Endodermal cell (in vitro differentiated cells): ENCODE measurements around the gene SSNA1. TPM values are rescaled to one million over a fixed set of nuclear protein-coding genes. Genes with fewer than 3 reads are reported as not detected.

Experiments
- DNase-seq: peaks from one replicate; pipeline ENCODE4 v3.0.0-alpha.2; 2017
- H3K27ac ChIP-seq: 2 replicates; pipeline ENCODE4 v1.5.1; 2013; ENCODE audit warnings: mild to moderate bottlenecking, low read depth, low read length, moderate library complexity
- H3K27me3 ChIP-seq: 2 replicates; pipeline ENCODE4 v1.6.1; 2013; ENCODE audit warnings: mild to moderate bottlenecking, low read length, moderate library complexity; ENCODE audit not compliant: insufficient read depth, control insufficient read depth, poor library complexity, severe bottlenecking
- H3K36me3 ChIP-seq: 2 replicates; pipeline ENCODE4 v1.7.0; 2013; ENCODE audit warnings: mild to moderate bottlenecking, low read length, moderate library complexity; ENCODE audit not compliant: control insufficient read depth, insufficient read depth
- H3K4me1 ChIP-seq: one replicate; pipeline ENCODE4 v1.7.0; 2013; ENCODE audit warnings: low read length; ENCODE audit not compliant: control insufficient read depth, insufficient read depth
- H3K4me3 ChIP-seq: 2 replicates; pipeline ENCODE4 v1.5.1; 2013; ENCODE audit warnings: mild to moderate bottlenecking, low read length, moderate library complexity
- H3K9ac ChIP-seq: 2 replicates; pipeline ENCODE4 v1.6.1; 2013; ENCODE audit warnings: mild to moderate bottlenecking, low read length, moderate library complexity; ENCODE audit not compliant: poor library complexity, severe bottlenecking; ENCODE audit errors: extremely low read depth
- H3K9me3 ChIP-seq: 2 replicates; pipeline ENCODE4 v1.6.1; 2013; ENCODE audit warnings: mild to moderate bottlenecking, low read length, moderate library complexity; ENCODE audit not compliant: control insufficient read depth
- H3K27ac Mint-ChIP-seq: 2 replicates; pipeline ENCODE4 v1.8.0; 2020; ENCODE audit warnings: mixed read lengths
- H3K27me3 Mint-ChIP-seq: 2 replicates; pipeline ENCODE4 v1.8.0; 2021; ENCODE audit warnings: mild to moderate bottlenecking, mixed read lengths; ENCODE audit not compliant: insufficient read depth
- H3K36me3 Mint-ChIP-seq: 2 replicates; pipeline ENCODE4 v1.8.0; 2020; ENCODE audit warnings: low read depth, mixed read lengths
- H3K4me1 Mint-ChIP-seq: 2 replicates; pipeline ENCODE4 v1.8.0; 2020; ENCODE audit warnings: mixed read lengths
- H3K4me3 Mint-ChIP-seq: 2 replicates; pipeline ENCODE4 v1.8.0; 2020; ENCODE audit warnings: mild to moderate bottlenecking, moderate library complexity, mixed read lengths
- H3K9me3 Mint-ChIP-seq: 2 replicates; pipeline ENCODE4 v1.8.0; 2020; ENCODE audit warnings: mild to moderate bottlenecking, mixed read lengths
- WGBS, 2 experiments: methylation state at CpG; one replicate each; pipeline versions ENCODE4 v1.1.5 to v1.1.7; 2013; ENCODE audit warnings: missing lambda C conversion rate in 2 of 2, mixed read lengths in 1 of 2; ENCODE audit not compliant: insufficient coverage in 1 of 2, insufficient read length in 1 of 2; 5-methylcytosine and 5-hydroxymethylcytosine counted together
- total RNA-seq, 2 donors: library from RNA; stranded (reverse); fragmentation: NEBNext Ultra II Directional in 1 of 2; extraction: Animal tissue kit (Norgen Biotek cat#: 25700) in 1 of 2; gene quantifications; 2 replicates in 1 of 2; 3 replicates in 1 of 2; pipeline ENCODE4 v1.2.1, GENCODE V29; 2021
- TF ChIP-seq, protein P1 (sequence below): fragments of 200-600 bp; sonication (generic); conservative IDR thresholded peaks from 2 replicates; pipeline ENCODE4 v1.5.0; 2021; ENCODE audit warnings: antibody characterized with exemption, mild to moderate bottlenecking

The SSNA1 gene
- total RNA-seq, 2 donors from 2014 or later = 66.5 to 67.7 TPM

DNA sequence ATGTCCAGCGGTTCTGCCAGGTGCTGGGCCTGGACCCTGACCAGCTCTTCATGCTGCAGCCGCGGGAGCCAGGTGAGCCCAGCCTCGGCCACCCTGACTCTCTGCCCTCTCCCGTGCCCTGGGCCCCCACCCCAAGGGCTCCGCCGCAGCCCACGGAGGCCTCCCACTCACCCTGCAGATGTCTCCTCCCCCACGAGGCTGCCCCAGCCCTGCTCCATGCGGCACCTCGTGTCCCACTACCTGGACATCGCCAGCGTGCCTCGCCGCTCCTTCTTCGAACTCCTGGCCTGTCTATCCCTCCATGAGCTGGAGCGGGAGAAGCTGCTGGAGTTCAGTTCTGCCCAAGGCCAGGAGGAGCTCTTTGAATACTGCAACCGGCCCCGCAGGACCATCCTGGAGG is 26.1 kb downstream of the SSNA1 start:
- Mint-ChIP-seq H3K36me3 (peaks cover 19% of the 10 kb centered on the region), H3K4me3 (no peak overlapping the region), H3K27me3 (no peaks in the 10 kb centered on the region), H3K4me1 (peaks cover 15% of the 10 kb centered on the region), H3K27ac (no peak overlapping the region), H3K9me3 (no peaks in the 10 kb centered on the region)
- Histone ChIP-seq H3K36me3 (peaks cover 14% of the 10 kb centered on the region), H3K4me1 (peaks cover 19% of the 10 kb centered on the region), H3K27me3 (no peaks in the 10 kb centered on the region), H3K9ac (no peak overlapping the region), H3K9me3 (no peaks in the 10 kb centered on the region), H3K4me3 (no peak overlapping the region), H3K27ac (no peak overlapping the region)
- DNase-seq = no peak
- 95 to 98% methylated on average over 15 to 19 of the region's 19 CpGs for WGBS, 2 experiments
- TF ChIP-seq, protein P1, sequence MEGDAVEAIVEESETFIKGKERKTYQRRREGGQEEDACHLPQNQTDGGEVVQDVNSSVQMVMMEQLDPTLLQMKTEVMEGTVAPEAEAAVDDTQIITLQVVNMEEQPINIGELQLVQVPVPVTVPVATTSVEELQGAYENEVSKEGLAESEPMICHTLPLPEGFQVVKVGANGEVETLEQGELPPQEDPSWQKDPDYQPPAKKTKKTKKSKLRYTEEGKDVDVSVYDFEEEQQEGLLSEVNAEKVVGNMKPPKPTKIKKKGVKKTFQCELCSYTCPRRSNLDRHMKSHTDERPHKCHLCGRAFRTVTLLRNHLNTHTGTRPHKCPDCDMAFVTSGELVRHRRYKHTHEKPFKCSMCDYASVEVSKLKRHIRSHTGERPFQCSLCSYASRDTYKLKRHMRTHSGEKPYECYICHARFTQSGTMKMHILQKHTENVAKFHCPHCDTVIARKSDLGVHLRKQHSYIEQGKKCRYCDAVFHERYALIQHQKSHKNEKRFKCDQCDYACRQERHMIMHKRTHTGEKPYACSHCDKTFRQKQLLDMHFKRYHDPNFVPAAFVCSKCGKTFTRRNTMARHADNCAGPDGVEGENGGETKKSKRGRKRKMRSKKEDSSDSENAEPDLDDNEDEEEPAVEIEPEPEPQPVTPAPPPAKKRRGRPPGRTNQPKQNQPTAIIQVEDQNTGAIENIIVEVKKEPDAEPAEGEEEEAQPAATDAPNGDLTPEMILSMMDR = no peak

DNA sequence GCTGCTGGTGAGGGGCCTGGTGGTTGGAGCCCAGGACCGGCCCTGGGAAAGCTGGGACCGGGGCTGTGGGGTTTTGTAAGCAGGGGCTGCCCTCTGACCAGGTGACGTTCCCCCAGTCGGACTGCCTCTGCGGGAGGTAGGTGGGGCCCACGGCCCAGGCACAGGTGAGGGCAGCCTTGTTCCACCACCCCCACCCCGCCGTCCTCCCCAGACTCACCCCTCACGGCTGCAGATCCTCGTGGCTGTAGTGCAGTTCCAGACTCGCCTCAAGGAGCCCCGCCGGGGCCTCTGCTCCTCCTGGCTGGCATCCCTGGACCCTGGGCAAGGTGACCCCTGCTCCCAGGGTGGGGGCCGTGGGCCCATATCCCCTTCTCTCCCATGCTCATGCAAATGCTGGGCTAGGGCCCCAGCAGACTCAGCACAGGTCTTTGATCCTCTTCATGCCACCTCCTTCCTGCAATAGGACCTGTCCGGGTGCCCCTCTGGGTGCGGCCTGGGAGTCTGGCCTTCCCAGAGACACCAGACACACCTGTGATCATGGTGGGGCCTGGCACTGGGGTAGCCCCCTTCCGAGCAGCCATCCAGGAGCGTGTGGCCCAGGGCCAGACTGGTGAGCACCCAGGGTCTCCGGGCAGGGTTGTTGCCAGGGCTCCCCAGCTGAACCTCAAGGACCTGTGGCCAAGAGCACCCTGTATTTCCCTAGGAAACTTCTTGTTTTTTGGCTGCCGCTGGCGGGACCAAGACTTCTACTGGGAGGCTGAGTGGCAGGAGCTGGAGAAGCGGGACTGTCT is 26.9 kb downstream of the SSNA1 start:
- H3K4me1 ChIP-seq = peaks cover 20% of the 10 kb centered on the region
- H3K27ac Mint-ChIP-seq = no peak overlapping the region
- H3K27ac ChIP-seq = no peak overlapping the region
- WGBS, 2 experiments = 93 to 95% methylated on average over 17 to 22 of the region's 22 CpGs
- TF ChIP-seq, protein P1 = no peak
- peaks cover 15% of the 10 kb centered on the region for H3K4me1 Mint-ChIP-seq
- no peaks in the 10 kb centered on the region for H3K27me3 ChIP-seq
- H3K9me3 ChIP-seq = no peaks in the 10 kb centered on the region
- H3K4me3 Mint-ChIP-seq = no peak overlapping the region
- H3K27me3 Mint-ChIP-seq = no peaks in the 10 kb centered on the region
- no peak overlapping the region for H3K4me3 ChIP-seq
- peaks cover 16% of the 10 kb centered on the region for H3K36me3 Mint-ChIP-seq
- H3K9ac ChIP-seq = no peak overlapping the region
- no peaks in the 10 kb centered on the region for H3K9me3 Mint-ChIP-seq
- no peak for DNase-seq
- H3K36me3 ChIP-seq = peaks cover 9% of the 10 kb centered on the region

DNA sequence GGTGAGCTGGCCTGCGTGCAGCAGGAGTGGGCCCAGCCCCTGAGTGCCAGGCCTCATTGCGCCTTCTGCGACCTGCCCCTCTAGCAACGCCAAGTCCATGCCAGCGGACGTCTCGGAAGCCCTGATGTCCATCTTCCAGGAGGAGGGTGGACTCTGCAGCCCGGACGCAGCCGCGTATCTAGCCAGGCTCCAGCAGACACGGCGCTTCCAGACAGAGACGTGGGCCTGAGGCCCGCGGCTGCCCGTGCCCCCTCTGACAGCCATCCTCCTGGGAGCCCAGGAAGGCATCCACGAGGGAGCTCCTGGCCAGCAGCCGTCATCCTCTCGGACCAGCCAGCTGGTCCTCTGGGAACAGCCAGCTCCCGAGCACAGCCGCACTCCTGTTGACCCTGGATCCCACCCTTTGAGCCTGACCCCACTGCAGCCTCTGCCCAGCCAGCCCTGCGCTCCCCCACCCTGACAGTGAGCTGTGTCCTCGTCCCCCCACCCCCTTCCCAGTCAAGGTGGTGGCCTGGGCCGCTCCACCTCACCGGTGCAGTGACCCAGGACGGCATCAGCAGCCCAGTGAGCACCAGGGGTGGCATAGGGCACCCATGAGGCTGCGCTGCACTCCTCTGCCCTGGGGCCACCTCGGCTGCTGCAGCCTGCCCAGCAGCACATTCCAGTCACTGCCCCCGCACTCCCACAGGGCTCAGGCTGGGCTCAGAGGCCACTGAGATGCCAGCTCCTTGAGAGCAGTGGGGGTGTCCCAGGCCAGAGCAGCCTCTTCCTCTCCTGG is 27.9 kb downstream of the SSNA1 start:
- Mint-ChIP-seq H3K27me3 (no peaks in the 10 kb centered on the region), H3K36me3 (peaks cover 12% of the 10 kb centered on the region), H3K4me1 (peaks cover 15% of the 10 kb centered on the region), H3K27ac (no peak overlapping the region), H3K4me3 (no peak overlapping the region), H3K9me3 (no peaks in the 10 kb centered on the region)
- Histone ChIP-seq H3K4me1 (peaks cover 23% of the 10 kb centered on the region), H3K9ac (no peak overlapping the region), H3K27ac (no peak overlapping the region), H3K9me3 (no peaks in the 10 kb centered on the region), H3K4me3 (no peak overlapping the region), H3K27me3 (no peaks in the 10 kb centered on the region), H3K36me3 (peaks cover 8% of the 10 kb centered on the region)
- no peak for DNase-seq
- WGBS, 2 experiments = 94 to 98% methylated on average over 21 to 30 of the region's 30 CpGs
- TF ChIP-seq, protein P1 = no peak
